DMS53 treated with DMSO at 0.1 percent for 48 hours (cell line): ENCODE data around the gene RNU6-9.
"Not testable (repeated sequence)": the region's sequence is repeated elsewhere in the genome, so short reads cannot be mapped to it uniquely, and the experiment has no call there.

Experiments used
- DNase-seq: peaks from one replicate; lab custom pipeline; 2025; ENCODE audit not compliant: unreplicated experiment; lab: John Stamatoyannopoulos, UW

RNU6-9 gene

GRCh38 chr19:892894-893689 is at the start of gene RNU6-9, which contains the start of gene MED16:
Gene RNU6-9 (plus strand): TSS chr19:893484.
Gene MED16 (minus strand): TSS chr19:893187. CDS start chr19:891131, 2,056 bp downstream.
- peak; percentile 65 for DNase-seq

- no peak for DNase-seq
Measured at GRCh38 chr19:843836-844545, 49.3 kb upstream of the RNU6-9 start.

GRCh38 chr19:844546-844971 is 48.7 kb upstream of the RNU6-9 start:
- no peak for DNase-seq

GRCh38 chr19:845707-846521 is 47.4 kb upstream of the RNU6-9 start:
- no peak for DNase-seq

- no peak for DNase-seq
Measured at GRCh38 chr19:848386-848921, 44.8 kb upstream of the RNU6-9 start.

- not testable (repeated sequence) for DNase-seq
Measured at GRCh38 chr19:849195-849594, 44.1 kb upstream of the RNU6-9 start.

- no peak for DNase-seq
Measured at GRCh38 chr19:850221-850978, 42.9 kb upstream of the RNU6-9 start.

GRCh38 chr19:850979-851335 is 42.3 kb upstream of the RNU6-9 start:
- DNase-seq = no peak

- DNase-seq = no peak
Measured at GRCh38 chr19:852136-853013, 40.9 kb upstream of the RNU6-9 start, which contains the start of gene ELANE. Gene ELANE (plus strand): TSS chr19:852303. CDS start chr19:852329, 26 bp downstream.

- no peak for DNase-seq
Measured at GRCh38 chr19:853014-853585, 40.2 kb upstream of the RNU6-9 start.

- not testable (repeated sequence) for DNase-seq
Measured at GRCh38 chr19:853614-854220, 39.6 kb upstream of the RNU6-9 start.

- no peak for DNase-seq
Measured at GRCh38 chr19:854549-854948, 38.7 kb upstream of the RNU6-9 start.

GRCh38 chr19:855142-855541 is 38.1 kb upstream of the RNU6-9 start:
- no peak for DNase-seq

GRCh38 chr19:855566-856120 is 37.6 kb upstream of the RNU6-9 start:
- DNase-seq = no peak

GRCh38 chr19:858284-858683 is 35.0 kb upstream of the RNU6-9 start:
- DNase-seq = no peak

GRCh38 chr19:858868-859843 is 34.1 kb upstream of the RNU6-9 start, which contains the start of gene CFD:
Gene CFD (plus strand): TSS chr19:859664. CDS start chr19:859690, 26 bp downstream.
- DNase-seq = no peak

- DNase-seq = no peak
Measured at GRCh38 chr19:861141-861755, 32.0 kb upstream of the RNU6-9 start.
